Measurements from ENCODE around the gene WIPI1.

DNA sequence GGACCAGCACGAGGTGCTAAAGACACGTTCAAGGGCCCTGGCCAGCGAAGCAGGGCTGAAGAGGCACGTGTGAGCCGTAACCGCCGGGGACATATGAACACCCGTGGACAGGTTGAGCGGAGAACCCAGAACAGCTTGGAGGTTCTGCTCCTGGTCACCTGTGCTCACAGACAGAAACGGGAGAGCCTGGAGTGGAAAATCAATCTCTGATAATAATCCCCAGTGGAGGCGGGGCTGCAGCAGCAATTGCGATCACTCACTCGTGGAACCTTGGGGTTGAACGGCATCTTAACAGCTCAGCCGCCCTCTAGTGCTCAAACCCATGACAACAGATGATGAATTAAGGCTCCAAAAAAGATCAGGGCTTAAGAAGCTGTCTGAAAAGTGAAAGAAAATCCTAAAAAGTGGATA, 25.6 kb downstream of the WIPI1 start:
- TF ChIP-seq, protein P1, sequence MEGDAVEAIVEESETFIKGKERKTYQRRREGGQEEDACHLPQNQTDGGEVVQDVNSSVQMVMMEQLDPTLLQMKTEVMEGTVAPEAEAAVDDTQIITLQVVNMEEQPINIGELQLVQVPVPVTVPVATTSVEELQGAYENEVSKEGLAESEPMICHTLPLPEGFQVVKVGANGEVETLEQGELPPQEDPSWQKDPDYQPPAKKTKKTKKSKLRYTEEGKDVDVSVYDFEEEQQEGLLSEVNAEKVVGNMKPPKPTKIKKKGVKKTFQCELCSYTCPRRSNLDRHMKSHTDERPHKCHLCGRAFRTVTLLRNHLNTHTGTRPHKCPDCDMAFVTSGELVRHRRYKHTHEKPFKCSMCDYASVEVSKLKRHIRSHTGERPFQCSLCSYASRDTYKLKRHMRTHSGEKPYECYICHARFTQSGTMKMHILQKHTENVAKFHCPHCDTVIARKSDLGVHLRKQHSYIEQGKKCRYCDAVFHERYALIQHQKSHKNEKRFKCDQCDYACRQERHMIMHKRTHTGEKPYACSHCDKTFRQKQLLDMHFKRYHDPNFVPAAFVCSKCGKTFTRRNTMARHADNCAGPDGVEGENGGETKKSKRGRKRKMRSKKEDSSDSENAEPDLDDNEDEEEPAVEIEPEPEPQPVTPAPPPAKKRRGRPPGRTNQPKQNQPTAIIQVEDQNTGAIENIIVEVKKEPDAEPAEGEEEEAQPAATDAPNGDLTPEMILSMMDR (IDR thresholded peaks at IDR 0.05; ENCODE audit: low read length), result peak; percentile 77
- TF ChIP-seq EZH2 (IDR thresholded peaks at IDR 0.05; ENCODE audit: borderline replicate concordance, low read length), result no peak
